Neural progenitor cell (in vitro differentiated cells): ENCODE data around the gene CCM2. TPM values are rescaled to one million over a fixed set of nuclear protein-coding genes. Genes with fewer than 3 reads are reported as not detected.

Experiments
- DNase-seq: peaks from one replicate; pipeline ENCODE4 v3.0.0-alpha.2; 2016; ENCODE audit warnings: low spot score
- H2AFZ ChIP-seq: fragments of 200-600 bp; sonication (generic); replicated peaks from 2 replicates; pipeline ENCODE4 v1.6.1; 2016; ENCODE audit warnings: antibody characterized with exemption
- H3F3A ChIP-seq: fragments of 200-600 bp; sonication (generic); 2 replicates; pipeline ENCODE4 v1.6.1; 2016; ENCODE audit warnings: antibody characterized with exemption, low read depth
- H3K27ac ChIP-seq: fragments of 200-600 bp; sonication (generic); 2 replicates; pipeline ENCODE4 v1.5.1; 2016; ENCODE audit warnings: mild to moderate bottlenecking
- H3K27me3 ChIP-seq: fragments of 200-600 bp; sonication (generic); 2 replicates; pipeline ENCODE4 v1.6.1; 2016; ENCODE audit warnings: mild to moderate bottlenecking, moderate library complexity
- H3K36me3 ChIP-seq: fragments of 200-600 bp; sonication (generic); 2 replicates; pipeline ENCODE4 v1.5.1; 2016
- H3K4me1 ChIP-seq: fragments of 200-600 bp; sonication (generic); 2 replicates; pipeline ENCODE4 v1.6.1; 2016; ENCODE audit warnings: mixed run types
- H3K4me2 ChIP-seq: fragments of 200-600 bp; sonication (generic); 2 replicates; pipeline ENCODE4 v1.6.1; 2016
- H3K4me3 ChIP-seq: fragments of 200-600 bp; sonication (generic); 2 replicates; pipeline ENCODE4 v1.5.1; 2016
- H3K79me2 ChIP-seq: fragments of 200-600 bp; sonication (generic); 2 replicates; pipeline ENCODE4 v1.6.1; 2016; ENCODE audit warnings: low read depth
- H3K9ac ChIP-seq: fragments of 200-600 bp; sonication (generic); 2 replicates; pipeline ENCODE4 v1.6.1; 2016
- H3K9me3 ChIP-seq: fragments of 200-600 bp; sonication (generic); 2 replicates; pipeline ENCODE4 v1.5.1; 2016; ENCODE audit warnings: low read depth
- H4K20me1 ChIP-seq: fragments of 200-600 bp; sonication (generic); 2 replicates; pipeline ENCODE4 v1.6.1; 2016; ENCODE audit warnings: low read depth
- H3K27ac Mint-ChIP-seq: 3 replicates; pipeline ENCODE4 v1.8.0; 2021; ENCODE audit warnings: mixed read lengths
- H3K27me3 Mint-ChIP-seq: 2 replicates; pipeline ENCODE4 v1.8.0; 2022; ENCODE audit warnings: low read depth, mild to moderate bottlenecking, inconsistent platforms, moderate library complexity, mixed read lengths; ENCODE audit not compliant: insufficient read depth
- H3K36me3 Mint-ChIP-seq: 3 replicates; pipeline ENCODE4 v1.8.0; 2021; ENCODE audit warnings: mixed read lengths
- H3K4me1 Mint-ChIP-seq: 3 replicates; pipeline ENCODE4 v1.8.0; 2021; ENCODE audit warnings: mixed read lengths
- H3K4me3 Mint-ChIP-seq: 3 replicates; pipeline ENCODE4 v1.8.0; 2021; ENCODE audit warnings: mild to moderate bottlenecking, moderate library complexity, mixed read lengths
- H3K9me3 Mint-ChIP-seq: 3 replicates; pipeline ENCODE4 v1.8.0; 2020; ENCODE audit warnings: mixed read lengths
- EZH2 ChIP-seq: fragments of 200-600 bp; sonication (generic); IDR thresholded peaks from 2 replicates; pipeline ENCODE4 v1.6.1; 2017; ENCODE audit warnings: antibody characterized with exemption, mild to moderate bottlenecking, moderate library complexity
- EZH2phosphoT487 ChIP-seq: fragments of 200-600 bp; sonication (generic); IDR thresholded peaks from 2 replicates; pipeline ENCODE4 v1.6.1; 2017; ENCODE audit warnings: antibody characterized with exemption
- total RNA-seq: library from RNA; depleted of rRNA; stranded (reverse); fragments of >200 nt; gene quantifications from 2 replicates; pipeline ENCODE4 v1.2.3, GENCODE V29; 2015; ENCODE audit warnings: low replicate concordance
- TF ChIP-seq, protein P1 (sequence below): fragments of 200-600 bp; sonication (generic); IDR thresholded peaks from 2 replicates; pipeline ENCODE4 v1.5.1; 2017; ENCODE audit warnings: antibody characterized with exemption, mild to moderate bottlenecking

CCM2 gene
- total RNA-seq, 1 donor from 2014 or later, result 21.8 TPM

DNA sequence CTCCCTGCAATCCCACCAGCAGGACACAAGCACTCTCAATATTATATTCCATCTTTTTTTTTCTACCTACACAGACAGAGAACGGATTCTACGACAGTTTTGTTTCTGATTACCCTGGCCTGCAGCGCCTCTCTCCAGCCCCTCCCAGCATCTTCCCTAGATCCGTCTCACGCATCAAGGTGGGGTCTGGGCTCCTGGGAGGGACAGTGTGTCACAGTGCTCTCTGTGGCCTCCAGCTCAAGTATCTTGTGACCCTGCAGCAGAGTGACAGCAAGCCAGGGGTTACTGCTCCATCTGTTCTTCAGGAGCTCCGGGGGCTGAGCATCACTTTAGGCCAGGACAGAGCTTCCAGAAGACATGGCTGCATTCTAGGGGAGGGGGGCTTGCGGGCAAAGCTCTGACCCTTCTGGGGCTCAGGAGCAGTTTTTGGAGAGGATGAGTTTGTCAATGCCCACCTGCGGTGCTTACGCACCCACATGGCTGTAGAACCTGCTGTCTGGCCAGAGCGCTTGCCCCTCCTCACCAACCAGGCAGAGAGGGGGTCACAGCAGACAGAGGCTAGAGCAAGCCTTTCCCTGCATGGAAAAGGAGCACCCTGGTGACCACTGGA is 43.7 kb upstream of the CCM2 start:
- Histone ChIP-seq H3K4me3 (no peak overlapping the region), H3K27ac (no peak overlapping the region), H4K20me1 (no peaks in the 10 kb centered on the region), H3F3A (no peaks in the 10 kb centered on the region), H2AFZ (no peak overlapping the region), H3K79me2 (no peaks in the 10 kb centered on the region), H3K4me2 (no peak overlapping the region), H3K9ac (no peak overlapping the region), H3K4me1 (no peaks in the 10 kb centered on the region), H3K36me3 (no peaks in the 10 kb centered on the region), H3K9me3 (no peaks in the 10 kb centered on the region), H3K27me3 (peaks cover 22% of the 10 kb centered on the region)
- Mint-ChIP-seq H3K27me3 (peaks cover 8% of the 10 kb centered on the region), H3K36me3 (no peaks in the 10 kb centered on the region), H3K4me3 (no peak overlapping the region), H3K27ac (no peak overlapping the region), H3K9me3 (peaks cover 8% of the 10 kb centered on the region), H3K4me1 (peaks cover 17% of the 10 kb centered on the region)
- TF ChIP-seq, protein P1, sequence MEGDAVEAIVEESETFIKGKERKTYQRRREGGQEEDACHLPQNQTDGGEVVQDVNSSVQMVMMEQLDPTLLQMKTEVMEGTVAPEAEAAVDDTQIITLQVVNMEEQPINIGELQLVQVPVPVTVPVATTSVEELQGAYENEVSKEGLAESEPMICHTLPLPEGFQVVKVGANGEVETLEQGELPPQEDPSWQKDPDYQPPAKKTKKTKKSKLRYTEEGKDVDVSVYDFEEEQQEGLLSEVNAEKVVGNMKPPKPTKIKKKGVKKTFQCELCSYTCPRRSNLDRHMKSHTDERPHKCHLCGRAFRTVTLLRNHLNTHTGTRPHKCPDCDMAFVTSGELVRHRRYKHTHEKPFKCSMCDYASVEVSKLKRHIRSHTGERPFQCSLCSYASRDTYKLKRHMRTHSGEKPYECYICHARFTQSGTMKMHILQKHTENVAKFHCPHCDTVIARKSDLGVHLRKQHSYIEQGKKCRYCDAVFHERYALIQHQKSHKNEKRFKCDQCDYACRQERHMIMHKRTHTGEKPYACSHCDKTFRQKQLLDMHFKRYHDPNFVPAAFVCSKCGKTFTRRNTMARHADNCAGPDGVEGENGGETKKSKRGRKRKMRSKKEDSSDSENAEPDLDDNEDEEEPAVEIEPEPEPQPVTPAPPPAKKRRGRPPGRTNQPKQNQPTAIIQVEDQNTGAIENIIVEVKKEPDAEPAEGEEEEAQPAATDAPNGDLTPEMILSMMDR, result no peak
- TF ChIP-seq EZH2 (no peak), EZH2phosphoT487 (no peak)
- no peak for DNase-seq

DNA sequence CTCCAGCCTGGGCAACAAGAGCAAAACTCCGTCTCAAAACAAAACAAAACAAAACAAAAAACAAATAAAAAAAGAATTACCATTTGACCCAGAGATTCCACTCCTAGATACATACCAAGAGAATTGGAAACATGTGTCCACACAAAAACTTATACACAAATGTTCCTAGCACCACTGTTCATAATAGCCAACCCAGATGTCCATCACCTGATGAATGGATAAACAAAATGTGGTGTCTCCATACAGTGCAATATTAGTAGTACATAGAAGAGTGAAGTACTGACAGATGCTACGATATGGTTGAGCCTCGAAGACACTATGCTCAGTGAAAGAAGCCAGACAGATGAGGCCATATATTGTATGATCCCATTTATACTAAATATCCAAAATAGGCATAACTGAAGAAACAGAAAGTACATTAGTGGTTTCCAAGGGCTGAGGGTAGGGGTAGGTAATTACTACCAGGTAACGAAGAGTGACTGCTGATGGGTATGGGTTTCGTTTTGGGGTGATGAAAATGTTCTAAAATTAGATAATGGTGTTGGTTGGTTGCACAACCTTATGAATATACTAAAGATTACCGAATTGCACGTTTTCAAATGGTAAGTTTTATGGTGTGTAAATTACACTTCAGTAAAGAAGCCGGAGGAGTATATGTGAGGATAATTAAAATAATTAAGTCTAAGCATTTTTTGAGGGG is 41.2 kb upstream of the CCM2 start:
- H3F3A ChIP-seq, result no peaks in the 10 kb centered on the region
- no peak overlapping the region for H3K27ac Mint-ChIP-seq
- H3K4me3 Mint-ChIP-seq, result no peak overlapping the region
- H3K9me3 Mint-ChIP-seq, result peaks cover 5% of the 10 kb centered on the region
- peaks cover 46% of the 10 kb centered on the region for H3K27me3 ChIP-seq
- no peaks in the 10 kb centered on the region for H3K36me3 ChIP-seq
- peaks cover 6% of the 10 kb centered on the region for H3K27me3 Mint-ChIP-seq
- H3K36me3 Mint-ChIP-seq, result no peaks in the 10 kb centered on the region
- no peak for DNase-seq
- H3K27ac ChIP-seq, result no peak overlapping the region
- H3K4me3 ChIP-seq, result no peak overlapping the region
- no peaks in the 10 kb centered on the region for H3K79me2 ChIP-seq
- no peaks in the 10 kb centered on the region for H3K9me3 ChIP-seq
- H2AFZ ChIP-seq, result no peak overlapping the region
- H3K4me2 ChIP-seq, result no peak overlapping the region
- H3K4me1 ChIP-seq, result no peaks in the 10 kb centered on the region
- no peak overlapping the region for H3K9ac ChIP-seq
- peaks cover 17% of the 10 kb centered on the region for H3K4me1 Mint-ChIP-seq
- H4K20me1 ChIP-seq, result no peaks in the 10 kb centered on the region
- TF ChIP-seq EZH2phosphoT487 (no peak), EZH2 (no peak)
- TF ChIP-seq, protein P1, result no peak

DNA sequence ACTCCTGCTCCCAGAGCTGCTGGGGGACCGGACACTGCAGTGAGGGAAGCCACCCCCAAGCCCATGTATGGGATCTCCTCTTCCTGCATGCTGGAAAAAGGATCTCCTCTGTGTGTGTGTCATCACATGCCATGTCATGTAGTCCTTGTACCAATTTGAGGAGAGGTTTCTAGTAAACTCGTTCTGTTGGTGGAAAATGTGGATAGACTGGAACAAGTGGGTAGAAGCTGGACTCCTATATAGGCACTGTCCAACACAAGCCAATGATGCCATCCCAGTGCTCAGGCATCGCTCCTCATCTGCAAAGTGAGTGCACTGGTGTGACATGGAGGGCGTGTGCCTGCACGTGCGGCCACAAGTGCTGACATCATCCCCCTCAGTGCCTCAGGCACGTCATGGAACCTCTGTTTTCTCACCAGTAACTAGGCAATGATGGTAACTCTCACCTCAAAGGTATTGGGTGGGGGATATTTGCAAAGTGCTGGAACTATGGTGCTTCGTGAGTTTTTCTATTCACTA is 40.5 kb upstream of the CCM2 start:
- H3K4me3 Mint-ChIP-seq, result no peak overlapping the region
- no peak overlapping the region for H2AFZ ChIP-seq
- no peaks in the 10 kb centered on the region for H4K20me1 ChIP-seq
- peaks cover 4% of the 10 kb centered on the region for H3K27me3 Mint-ChIP-seq
- peaks cover 2% of the 10 kb centered on the region for H3K9me3 Mint-ChIP-seq
- H3K4me2 ChIP-seq, result no peak overlapping the region
- H3K36me3 Mint-ChIP-seq, result no peaks in the 10 kb centered on the region
- H3K4me3 ChIP-seq, result no peak overlapping the region
- H3K4me1 ChIP-seq, result no peaks in the 10 kb centered on the region
- no peaks in the 10 kb centered on the region for H3F3A ChIP-seq
- H3K27ac ChIP-seq, result no peak overlapping the region
- H3K36me3 ChIP-seq, result no peaks in the 10 kb centered on the region
- no peak for TF ChIP-seq EZH2
- TF ChIP-seq EZH2phosphoT487, result no peak
- TF ChIP-seq, protein P1, result no peak
- no peak for DNase-seq
- no peaks in the 10 kb centered on the region for H3K79me2 ChIP-seq
- no peaks in the 10 kb centered on the region for H3K9me3 ChIP-seq
- H3K9ac ChIP-seq, result no peak overlapping the region
- H3K27ac Mint-ChIP-seq, result no peak overlapping the region
- H3K4me1 Mint-ChIP-seq, result peaks cover 15% of the 10 kb centered on the region
- peaks cover 51% of the 10 kb centered on the region for H3K27me3 ChIP-seq
